ENCODE data around the gene CADM1.

The CADM1 gene

GRCh38 chr11:115202074-115202473 is 302.1 kb downstream of the CADM1 start:
- Histone ChIP-seq H2AFZ (ENCODE audit: low read depth, low read length) (no peak overlapping the region), H3K9me3 (ENCODE audit: insufficient read depth, low read length) (no peaks in the 10 kb centered on the region), H3K4me3 (ENCODE audit: low read length) (no peak overlapping the region), H4K20me1 (ENCODE audit: insufficient read depth, low read length) (no peaks in the 10 kb centered on the region), H3K27me3 (ENCODE audit: low read depth, low read length) (peaks cover 35% of the 10 kb centered on the region), H3K9ac (ENCODE audit: low read length) (no peak overlapping the region), H3K79me2 (ENCODE audit: low read length) (no peaks in the 10 kb centered on the region), H3K4me1 (ENCODE audit: low read length) (peaks cover 5% of the 10 kb centered on the region; the same call in 1 of the 2 replicates), H3K27ac (ENCODE audit: low read length) (no peak overlapping the region), H3K36me3 (replicated peaks; ENCODE audit: low read depth, low read length) (no peaks in the 10 kb centered on the region), H3K4me2 (ENCODE audit: low read length) (no peak overlapping the region)
- TF ChIP-seq EZH2phosphoT487 (IDR thresholded peaks at IDR 0.05; ENCODE audit: low read depth) (no peak), CTCF (IDR thresholded peaks at IDR 0.05; ENCODE audit: low read depth, low read length) (no peak)

GRCh38 chr11:115201111-115201792 is 303.0 kb downstream of the CADM1 start:
- Histone ChIP-seq H3K4me1 (ENCODE audit: low read length) (peaks cover 5% of the 10 kb centered on the region; the same call in 1 of the 2 replicates), H3K9ac (ENCODE audit: low read length) (no peak overlapping the region), H4K20me1 (ENCODE audit: insufficient read depth, low read length) (no peaks in the 10 kb centered on the region), H3K27me3 (ENCODE audit: low read depth, low read length) (peaks cover 34% of the 10 kb centered on the region), H3K9me3 (ENCODE audit: insufficient read depth, low read length) (no peaks in the 10 kb centered on the region), H2AFZ (ENCODE audit: low read depth, low read length) (no peak overlapping the region), H3K4me3 (ENCODE audit: low read length) (no peak overlapping the region), H3K4me2 (ENCODE audit: low read length) (no peak overlapping the region), H3K79me2 (ENCODE audit: low read length) (no peaks in the 10 kb centered on the region), H3K27ac (ENCODE audit: low read length) (no peak overlapping the region), H3K36me3 (replicated peaks; ENCODE audit: low read depth, low read length) (no peaks in the 10 kb centered on the region)
- TF ChIP-seq EZH2phosphoT487 (IDR thresholded peaks at IDR 0.05; ENCODE audit: low read depth): no peak
- no peak for TF ChIP-seq CTCF (IDR thresholded peaks at IDR 0.05; ENCODE audit: low read depth, low read length)

- no peaks in the 10 kb centered on the region for H4K20me1 ChIP-seq (ENCODE audit: insufficient read depth, low read length)
- H3K9me3 ChIP-seq (ENCODE audit: insufficient read depth, low read length): no peaks in the 10 kb centered on the region
- no peak overlapping the region for H2AFZ ChIP-seq (ENCODE audit: low read depth, low read length)
- H3K36me3 ChIP-seq (replicated peaks; ENCODE audit: low read depth, low read length): no peaks in the 10 kb centered on the region
- no peak overlapping the region for H3K9ac ChIP-seq (ENCODE audit: low read length)
- H3K4me3 ChIP-seq (ENCODE audit: low read length): no peak overlapping the region
- TF ChIP-seq CTCF (IDR thresholded peaks at IDR 0.05; ENCODE audit: low read depth, low read length) (no peak), EZH2phosphoT487 (IDR thresholded peaks at IDR 0.05; ENCODE audit: low read depth) (no peak)
- no peak overlapping the region for H3K27ac ChIP-seq (ENCODE audit: low read length)
- H3K4me2 ChIP-seq (ENCODE audit: low read length): no peak overlapping the region
- no peaks in the 10 kb centered on the region for H3K79me2 ChIP-seq (ENCODE audit: low read length)
- peaks cover 39% of the 10 kb centered on the region for H3K27me3 ChIP-seq (ENCODE audit: low read depth, low read length)
- H3K4me1 ChIP-seq (ENCODE audit: low read length): peaks cover 11% of the 10 kb centered on the region
These were observed 304.6 kb downstream of the CADM1 start for GRCh38 chr11:115199481-115200069.

- Histone ChIP-seq H3K4me1 (ENCODE audit: low read length) (peaks cover 20% of the 10 kb centered on the region), H3K27me3 (ENCODE audit: low read depth, low read length) (peaks cover 29% of the 10 kb centered on the region), H2AFZ (ENCODE audit: low read depth, low read length) (no peak overlapping the region), H3K9me3 (ENCODE audit: insufficient read depth, low read length) (no peaks in the 10 kb centered on the region), H3K9ac (ENCODE audit: low read length) (no peak overlapping the region), H3K79me2 (ENCODE audit: low read length) (no peaks in the 10 kb centered on the region), H3K4me3 (ENCODE audit: low read length) (no peak overlapping the region), H3K36me3 (replicated peaks; ENCODE audit: low read depth, low read length) (no peaks in the 10 kb centered on the region), H3K4me2 (ENCODE audit: low read length) (no peak overlapping the region), H4K20me1 (ENCODE audit: insufficient read depth, low read length) (no peaks in the 10 kb centered on the region), H3K27ac (ENCODE audit: low read length) (no peak overlapping the region)
- TF ChIP-seq EZH2phosphoT487 (IDR thresholded peaks at IDR 0.05; ENCODE audit: low read depth) (no peak), CTCF (IDR thresholded peaks at IDR 0.05; ENCODE audit: low read depth, low read length) (no peak)
These were observed 305.9 kb downstream of the CADM1 start for GRCh38 chr11:115198321-115198741.

All from OCI-LY3 (cell line).